WTC11 (cell line): ENCODE results near the gene MEX3D. TPM values are rescaled to one million over a fixed set of nuclear protein-coding genes. Genes with fewer than 3 reads are reported as not detected.
"Not testable (repeated sequence)": the region's sequence is repeated elsewhere in the genome, so short reads cannot be mapped to it uniquely, and the experiment has no call there.

Experiments
- ATAC-seq: fragments of 200-7000 bp; cut with Tn5 transposase; 2 replicates; pipeline ENCODE4 v1.10.0; 2021; ENCODE audit warnings: mild to moderate bottlenecking, moderate library complexity
- CTCF ChIA-PET: fragments of 300-600 bp; sonication (Branson Sonifier 250); formaldehyde crosslinking; loops from one replicate; lab custom pipeline; 2021; ENCODE audit warnings: antibody characterized with exemption; lab: Charles Lee
- POLR2A ChIA-PET: fragments of 350-600 bp; sonication (Branson Sonifier 250); formaldehyde crosslinking; loops from one replicate; lab custom pipeline; 2021; ENCODE audit warnings: antibody characterized with exemption; lab: Charles Lee
- DNase-seq: peaks from one replicate; pipeline ENCODE4 v3.0.0; 2021; ENCODE audit warnings: low spot score
- H3K27ac Mint-ChIP-seq: 2 replicates; pipeline ENCODE4 v1.8.0; 2021; ENCODE audit warnings: mixed read lengths
- H3K27me3 Mint-ChIP-seq: 2 replicates; pipeline ENCODE4 v1.8.0; 2021; ENCODE audit warnings: low read depth, mild to moderate bottlenecking, moderate library complexity, mixed read lengths
- H3K36me3 Mint-ChIP-seq: 2 replicates; pipeline ENCODE4 v1.8.0; 2021; ENCODE audit warnings: mixed read lengths
- H3K4me1 Mint-ChIP-seq: 2 replicates; pipeline ENCODE4 v1.8.0; 2022; ENCODE audit warnings: mixed read lengths
- H3K4me3 Mint-ChIP-seq: 2 replicates; pipeline ENCODE4 v1.8.0; 2021; ENCODE audit warnings: mild to moderate bottlenecking, moderate library complexity, mixed read lengths
- H3K9me3 Mint-ChIP-seq: 2 replicates; pipeline ENCODE4 v1.8.0; 2021; ENCODE audit warnings: mixed read lengths
- E2F1 ChIP-seq: sonication (generic); formaldehyde crosslinking; IDR thresholded peaks from 2 replicates; pipeline ENCODE4 v1.8.0; 2022; ENCODE audit warnings: mild to moderate bottlenecking, missing genetic modification reagents
- EMX1 ChIP-seq: fragments of 250-450 bp; sonication (Bioruptor Pico); IDR thresholded peaks from 2 replicates; pipeline ENCODE4 v1.8.0; 2021; ENCODE audit warnings: mild to moderate bottlenecking
- FOXK1 ChIP-seq: sonication (generic); formaldehyde crosslinking; IDR thresholded peaks from 2 replicates; pipeline ENCODE4 v1.8.0; 2022; ENCODE audit warnings: mild to moderate bottlenecking, moderate library complexity, missing genetic modification reagents
- FOXP1 ChIP-seq: sonication (generic); formaldehyde crosslinking; IDR thresholded peaks from 2 replicates; pipeline ENCODE4 v1.8.0; 2022; ENCODE audit warnings: missing genetic modification reagents, mild to moderate bottlenecking, moderate library complexity, borderline replicate concordance
- KAT7 ChIP-seq: sonication (generic); formaldehyde crosslinking; IDR thresholded peaks from 2 replicates; pipeline ENCODE4 v1.8.1; 2023; ENCODE audit warnings: missing genetic modification reagents, mild to moderate bottlenecking, borderline replicate concordance
- NR1H2 ChIP-seq: sonication (generic); formaldehyde crosslinking; IDR thresholded peaks from 2 replicates; pipeline ENCODE4 v1.9.0; 2021; ENCODE audit warnings: mild to moderate bottlenecking, moderate library complexity, missing genetic modification reagents
- PREB ChIP-seq: sonication (generic); formaldehyde crosslinking; IDR thresholded peaks from 2 replicates; pipeline ENCODE4 v1.8.1; 2022; ENCODE audit warnings: mild to moderate bottlenecking, missing genetic modification reagents, moderate library complexity, borderline replicate concordance
- RELA ChIP-seq: sonication (generic); formaldehyde crosslinking; IDR thresholded peaks from 2 replicates; pipeline ENCODE4 v1.8.1; 2022; ENCODE audit warnings: missing genetic modification reagents, mild to moderate bottlenecking, borderline replicate concordance
- SMAD4 ChIP-seq: sonication (generic); formaldehyde crosslinking; IDR thresholded peaks from 2 replicates; pipeline ENCODE4 v1.8.0; 2022; ENCODE audit warnings: mild to moderate bottlenecking, missing genetic modification reagents
- SOX15 ChIP-seq: fragments of 250-450 bp; sonication (Bioruptor Pico); IDR thresholded peaks from 2 replicates; pipeline ENCODE4 v1.9.0; 2021; ENCODE audit warnings: mild to moderate bottlenecking
- TP53 ChIP-seq: sonication (generic); formaldehyde crosslinking; IDR thresholded peaks from 2 replicates; pipeline ENCODE4 v1.8.1; 2023; ENCODE audit warnings: mild to moderate bottlenecking, missing genetic modification reagents
- USF1 ChIP-seq: sonication (generic); formaldehyde crosslinking; IDR thresholded peaks from 2 replicates; pipeline ENCODE4 v1.8.0; 2022; ENCODE audit warnings: mild to moderate bottlenecking, missing genetic modification reagents
- ZBTB21 ChIP-seq: sonication (generic); formaldehyde crosslinking; IDR thresholded peaks from 2 replicates; pipeline ENCODE4 v1.8.1; 2023; ENCODE audit warnings: mild to moderate bottlenecking, missing genetic modification reagents, borderline replicate concordance
- ZBTB43 ChIP-seq: sonication (generic); formaldehyde crosslinking; IDR thresholded peaks from 2 replicates; pipeline ENCODE4 v1.8.1; 2023; ENCODE audit warnings: mild to moderate bottlenecking, missing genetic modification reagents
- ZNF138 ChIP-seq: sonication (generic); formaldehyde crosslinking; conservative IDR thresholded peaks from 2 replicates; pipeline ENCODE4 v1.8.1; 2022; ENCODE audit warnings: mild to moderate bottlenecking, moderate library complexity, missing genetic modification reagents
- ZNF232 ChIP-seq: sonication (generic); formaldehyde crosslinking; IDR thresholded peaks from 2 replicates; pipeline ENCODE4 v1.8.0; 2022; ENCODE audit warnings: mild to moderate bottlenecking, missing genetic modification reagents
- ZNF263 ChIP-seq: sonication (generic); formaldehyde crosslinking; IDR thresholded peaks from 2 replicates; pipeline ENCODE4 v1.8.1; 2022; ENCODE audit warnings: low read depth, mild to moderate bottlenecking, moderate library complexity, missing genetic modification reagents
- ZNF671 ChIP-seq: fragments of 250-450 bp; sonication (Bioruptor Pico); IDR thresholded peaks from 2 replicates; pipeline ENCODE4 v1.8.0; 2021; ENCODE audit warnings: mild to moderate bottlenecking
- total RNA-seq: library from RNA; stranded (reverse); gene quantifications from 3 replicates; pipeline ENCODE4 v1.2.3, GENCODE V29; 2021
- TF ChIP-seq, protein P1 (sequence below): fragments of 250-450 bp; sonication (Bioruptor Pico); IDR thresholded peaks from 2 replicates; pipeline ENCODE4 v1.9.0; 2021; ENCODE audit warnings: mild to moderate bottlenecking, borderline replicate concordance
- TF ChIP-seq, protein P2 (sequence below): sonication (generic); formaldehyde crosslinking; IDR thresholded peaks from 2 replicates; pipeline ENCODE4 v1.8.1; 2023; ENCODE audit warnings: mild to moderate bottlenecking, moderate library complexity, missing genetic modification reagents
- TF ChIP-seq, protein P3 (sequence below): sonication (generic); formaldehyde crosslinking; IDR thresholded peaks from 2 replicates; pipeline ENCODE4 v1.8.1; 2022; ENCODE audit warnings: low read depth, mild to moderate bottlenecking, moderate library complexity, missing genetic modification reagents, borderline replicate concordance

MEX3D gene
- total RNA-seq, 1 experiment from 2014 or later: 69.5 TPM

GRCh38 chr19:1520203-1520780 is 47.8 kb downstream of the MEX3D start (continued):
- TF ChIP-seq, protein P1, sequence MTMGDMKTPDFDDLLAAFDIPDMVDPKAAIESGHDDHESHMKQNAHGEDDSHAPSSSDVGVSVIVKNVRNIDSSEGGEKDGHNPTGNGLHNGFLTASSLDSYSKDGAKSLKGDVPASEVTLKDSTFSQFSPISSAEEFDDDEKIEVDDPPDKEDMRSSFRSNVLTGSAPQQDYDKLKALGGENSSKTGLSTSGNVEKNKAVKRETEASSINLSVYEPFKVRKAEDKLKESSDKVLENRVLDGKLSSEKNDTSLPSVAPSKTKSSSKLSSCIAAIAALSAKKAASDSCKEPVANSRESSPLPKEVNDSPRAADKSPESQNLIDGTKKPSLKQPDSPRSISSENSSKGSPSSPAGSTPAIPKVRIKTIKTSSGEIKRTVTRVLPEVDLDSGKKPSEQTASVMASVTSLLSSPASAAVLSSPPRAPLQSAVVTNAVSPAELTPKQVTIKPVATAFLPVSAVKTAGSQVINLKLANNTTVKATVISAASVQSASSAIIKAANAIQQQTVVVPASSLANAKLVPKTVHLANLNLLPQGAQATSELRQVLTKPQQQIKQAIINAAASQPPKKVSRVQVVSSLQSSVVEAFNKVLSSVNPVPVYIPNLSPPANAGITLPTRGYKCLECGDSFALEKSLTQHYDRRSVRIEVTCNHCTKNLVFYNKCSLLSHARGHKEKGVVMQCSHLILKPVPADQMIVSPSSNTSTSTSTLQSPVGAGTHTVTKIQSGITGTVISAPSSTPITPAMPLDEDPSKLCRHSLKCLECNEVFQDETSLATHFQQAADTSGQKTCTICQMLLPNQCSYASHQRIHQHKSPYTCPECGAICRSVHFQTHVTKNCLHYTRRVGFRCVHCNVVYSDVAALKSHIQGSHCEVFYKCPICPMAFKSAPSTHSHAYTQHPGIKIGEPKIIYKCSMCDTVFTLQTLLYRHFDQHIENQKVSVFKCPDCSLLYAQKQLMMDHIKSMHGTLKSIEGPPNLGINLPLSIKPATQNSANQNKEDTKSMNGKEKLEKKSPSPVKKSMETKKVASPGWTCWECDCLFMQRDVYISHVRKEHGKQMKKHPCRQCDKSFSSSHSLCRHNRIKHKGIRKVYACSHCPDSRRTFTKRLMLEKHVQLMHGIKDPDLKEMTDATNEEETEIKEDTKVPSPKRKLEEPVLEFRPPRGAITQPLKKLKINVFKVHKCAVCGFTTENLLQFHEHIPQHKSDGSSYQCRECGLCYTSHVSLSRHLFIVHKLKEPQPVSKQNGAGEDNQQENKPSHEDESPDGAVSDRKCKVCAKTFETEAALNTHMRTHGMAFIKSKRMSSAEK: no peak
- TF ChIP-seq PREB (CRISPR knock-in tag): no peak
- TF ChIP-seq, all 79 proteins: peak for 0

- H3K4me3 Mint-ChIP-seq, H3K36me3 Mint-ChIP-seq, POLR2A ChIA-PET, ATAC-seq, CTCF ChIA-PET, H3K4me1 Mint-ChIP-seq, DNase-seq, H3K27ac Mint-ChIP-seq: not testable (repeated sequence)
- peaks cover 14% of the 10 kb centered on the region for H3K9me3 Mint-ChIP-seq
- peaks cover 38% of the 10 kb centered on the region for H3K27me3 Mint-ChIP-seq
Observed at GRCh38 chr19:1519802-1520201, 48.3 kb downstream of the MEX3D start.

DNA sequence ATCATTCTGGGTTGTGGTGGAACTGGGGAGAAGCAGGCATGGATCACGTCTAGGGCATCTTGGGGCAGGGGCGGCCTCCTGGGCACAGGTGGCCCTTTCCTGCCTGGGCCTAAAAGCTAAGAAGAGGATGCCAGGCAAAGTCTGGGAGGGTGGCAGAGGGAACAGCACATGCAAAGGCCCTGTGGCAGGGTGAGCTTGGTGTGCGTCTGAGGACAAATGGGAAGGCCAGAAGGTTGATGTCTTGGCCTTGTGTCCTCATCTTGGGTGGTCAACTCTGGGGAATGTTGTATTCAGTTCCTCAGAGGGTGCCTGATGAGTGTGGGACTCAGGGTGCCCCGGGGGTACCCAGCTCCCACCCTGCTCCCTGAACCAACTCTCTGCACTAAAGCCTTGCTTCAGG is 49.7 kb downstream of the MEX3D start:
- Mint-ChIP-seq H3K4me3 (no peak overlapping the region), H3K27ac (no peak overlapping the region), H3K36me3 (no peaks in the 10 kb centered on the region), H3K27me3 (peaks cover 40% of the 10 kb centered on the region), H3K9me3 (peaks cover 14% of the 10 kb centered on the region), H3K4me1 (no peaks in the 10 kb centered on the region)
- ATAC-seq (no peak), DNase-seq (no peak)
- CTCF ChIA-PET: interaction anchor here (1.9 kb wide), 1 partner anchor 319 kb away, joined by 5 read pairs; no protein-coding TSS in a partner anchor
- POLR2A ChIA-PET: no interaction called here
- TF ChIP-seq, protein P2, sequence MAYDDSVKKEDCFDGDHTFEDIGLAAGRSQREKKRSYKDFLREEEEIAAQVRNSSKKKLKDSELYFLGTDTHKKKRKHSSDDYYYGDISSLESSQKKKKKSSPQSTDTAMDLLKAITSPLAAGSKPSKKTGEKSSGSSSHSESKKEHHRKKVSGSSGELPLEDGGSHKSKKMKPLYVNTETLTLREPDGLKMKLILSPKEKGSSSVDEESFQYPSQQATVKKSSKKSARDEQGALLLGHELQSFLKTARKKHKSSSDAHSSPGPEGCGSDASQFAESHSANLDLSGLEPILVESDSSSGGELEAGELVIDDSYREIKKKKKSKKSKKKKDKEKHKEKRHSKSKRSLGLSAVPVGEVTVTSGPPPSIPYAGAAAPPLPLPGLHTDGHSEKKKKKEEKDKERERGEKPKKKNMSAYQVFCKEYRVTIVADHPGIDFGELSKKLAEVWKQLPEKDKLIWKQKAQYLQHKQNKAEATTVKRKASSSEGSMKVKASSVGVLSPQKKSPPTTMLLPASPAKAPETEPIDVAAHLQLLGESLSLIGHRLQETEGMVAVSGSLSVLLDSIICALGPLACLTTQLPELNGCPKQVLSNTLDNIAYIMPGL (CRISPR knock-in tag): no peak
- TF ChIP-seq RELA (no peak), SOX15 (CRISPR knock-in tag) (no peak), ZBTB43 (CRISPR knock-in tag) (no peak), E2F1 (CRISPR knock-in tag) (no peak), KAT7 (CRISPR knock-in tag) (no peak), TP53 (CRISPR knock-in tag) (no peak), USF1 (CRISPR knock-in tag) (no peak), EMX1 (no peak), NR1H2 (no peak), ZNF232 (no peak), FOXP1 (CRISPR knock-in tag) (no peak), ZNF671 (CRISPR knock-in tag) (no peak), SMAD4 (CRISPR knock-in tag) (no peak), FOXK1 (no peak), ZBTB21 (CRISPR knock-in tag) (no peak), ZNF138 (CRISPR knock-in tag) (no peak), ZNF263 (CRISPR knock-in tag) (no peak)
- TF ChIP-seq, protein P3, sequence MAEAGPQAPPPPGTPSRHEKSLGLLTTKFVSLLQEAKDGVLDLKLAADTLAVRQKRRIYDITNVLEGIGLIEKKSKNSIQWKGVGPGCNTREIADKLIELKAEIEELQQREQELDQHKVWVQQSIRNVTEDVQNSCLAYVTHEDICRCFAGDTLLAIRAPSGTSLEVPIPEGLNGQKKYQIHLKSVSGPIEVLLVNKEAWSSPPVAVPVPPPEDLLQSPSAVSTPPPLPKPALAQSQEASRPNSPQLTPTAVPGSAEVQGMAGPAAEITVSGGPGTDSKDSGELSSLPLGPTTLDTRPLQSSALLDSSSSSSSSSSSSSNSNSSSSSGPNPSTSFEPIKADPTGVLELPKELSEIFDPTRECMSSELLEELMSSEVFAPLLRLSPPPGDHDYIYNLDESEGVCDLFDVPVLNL: no peak
